MCF 10A (cell line): ENCODE data around the gene MCC. TPM values are rescaled to one million over a fixed set of nuclear protein-coding genes. Genes with fewer than 3 reads are reported as not detected.

Experiments
- BruUV-seq: library from RNA; stranded (reverse); fragments of 400-500 nt; replicated peaks from 2 replicates; lab custom pipeline; 2021; lab: Mats Ljungman, UMichigan
- CTCF ChIA-PET: fragments of 300-600 bp; sonication (Branson Sonifier 250); formaldehyde crosslinking; extraction: SDS; loops from one replicate; lab custom pipeline; 2021; ENCODE audit warnings: antibody characterized with exemption, inconsistent platforms; lab: Yijun Ruan, JAX
- POLR2A ChIA-PET: fragments of 300-600, 350-650 bp; sonication (Branson Sonifier 250); formaldehyde crosslinking; extraction: SDS; loops from one replicate; lab custom pipeline; 2020; ENCODE audit warnings: antibody characterized with exemption, inconsistent platforms; lab: Yijun Ruan, JAX
- DNase-seq: peaks from one replicate; pipeline ENCODE4 v3.0.0-alpha.2; 2018; ENCODE audit not compliant: unreplicated experiment
- H3K27ac Mint-ChIP-seq: one replicate; pipeline ENCODE4 v1.8.0; 2022; ENCODE audit warnings: mild to moderate bottlenecking, low read depth, mixed read lengths; ENCODE audit not compliant: unreplicated experiment
- H3K27me3 Mint-ChIP-seq: one replicate; pipeline ENCODE4 v1.8.0; 2022; ENCODE audit warnings: mixed read lengths; ENCODE audit not compliant: insufficient read depth, unreplicated experiment
- H3K36me3 Mint-ChIP-seq: one replicate; pipeline ENCODE4 v1.8.0; 2022; ENCODE audit warnings: mild to moderate bottlenecking, moderate library complexity, mixed read lengths; ENCODE audit not compliant: insufficient read depth, unreplicated experiment
- H3K4me1 Mint-ChIP-seq: one replicate; pipeline ENCODE4 v1.8.0; 2022; ENCODE audit warnings: mixed read lengths; ENCODE audit not compliant: insufficient read depth, unreplicated experiment
- H3K4me3 Mint-ChIP-seq: one replicate; pipeline ENCODE4 v1.8.0; 2022; ENCODE audit warnings: mild to moderate bottlenecking, moderate library complexity, mixed read lengths; ENCODE audit not compliant: unreplicated experiment
- H3K9me3 Mint-ChIP-seq: one replicate; pipeline ENCODE4 v1.8.0; 2022; ENCODE audit warnings: mixed read lengths; ENCODE audit not compliant: unreplicated experiment
- intact Hi-C: fragments of 100-400 bp; cut with micrococcal nuclease; formaldehyde crosslinking; loops from 2 replicates; pipeline ENCODE4 v1.14.1; 2022
- total RNA-seq: library from RNA; stranded (reverse); gene quantifications from 2 replicates; pipeline ENCODE4 v1.2.3, GENCODE V29; 2022
- TF ChIP-seq, protein P1 (sequence below): fragments of 200-600 bp; IDR thresholded peaks from one replicate; pipeline ENCODE4 v1.8.0; 2022; ENCODE audit warnings: antibody characterized with exemption, mild to moderate bottlenecking; ENCODE audit not compliant: unreplicated experiment

MCC gene
- total RNA-seq, 1 experiment from 2014 or later: 25.3 TPM

DNA sequence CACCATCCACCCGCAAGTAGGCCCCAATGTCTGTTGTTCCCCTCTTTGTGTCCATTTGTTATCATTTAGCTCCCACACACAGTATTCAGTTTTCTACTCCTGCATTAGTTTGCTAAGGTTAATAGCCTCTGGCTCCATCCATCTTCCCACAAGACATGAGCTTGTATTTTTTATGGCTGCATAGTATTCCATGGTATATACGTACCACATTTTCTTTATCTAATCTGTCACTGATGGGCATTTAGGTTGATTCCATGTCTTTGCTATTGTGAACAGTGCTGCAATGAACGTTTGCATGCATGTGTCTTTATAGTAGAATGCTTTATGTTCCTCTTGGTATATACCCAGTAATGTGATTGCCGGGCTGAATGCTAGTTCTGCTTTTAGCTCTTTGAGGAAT lies 361.2 kb downstream of the MCC start:
- Mint-ChIP-seq H3K4me3 (no peak overlapping the region), H3K36me3 (peaks cover 16% of the 10 kb centered on the region), H3K4me1 (no peaks in the 10 kb centered on the region), H3K27me3 (no peaks in the 10 kb centered on the region), H3K27ac (no peak overlapping the region), H3K9me3 (no peaks in the 10 kb centered on the region)
- ChIA-PET CTCF (interaction anchor here (0.5 kb wide), 2 partner anchors 8 to 35 kb away, joined by 3 to 5 read pairs; no protein-coding TSS in a partner anchor), POLR2A (interaction anchor here (0.5 to 2.7 kb wide), 4 partner anchors 18 to 502 kb away, joined by 3 to 10 read pairs (median 3); no protein-coding TSS in a partner anchor)
- intact Hi-C loops: no loop called here
- TF ChIP-seq, protein P1, sequence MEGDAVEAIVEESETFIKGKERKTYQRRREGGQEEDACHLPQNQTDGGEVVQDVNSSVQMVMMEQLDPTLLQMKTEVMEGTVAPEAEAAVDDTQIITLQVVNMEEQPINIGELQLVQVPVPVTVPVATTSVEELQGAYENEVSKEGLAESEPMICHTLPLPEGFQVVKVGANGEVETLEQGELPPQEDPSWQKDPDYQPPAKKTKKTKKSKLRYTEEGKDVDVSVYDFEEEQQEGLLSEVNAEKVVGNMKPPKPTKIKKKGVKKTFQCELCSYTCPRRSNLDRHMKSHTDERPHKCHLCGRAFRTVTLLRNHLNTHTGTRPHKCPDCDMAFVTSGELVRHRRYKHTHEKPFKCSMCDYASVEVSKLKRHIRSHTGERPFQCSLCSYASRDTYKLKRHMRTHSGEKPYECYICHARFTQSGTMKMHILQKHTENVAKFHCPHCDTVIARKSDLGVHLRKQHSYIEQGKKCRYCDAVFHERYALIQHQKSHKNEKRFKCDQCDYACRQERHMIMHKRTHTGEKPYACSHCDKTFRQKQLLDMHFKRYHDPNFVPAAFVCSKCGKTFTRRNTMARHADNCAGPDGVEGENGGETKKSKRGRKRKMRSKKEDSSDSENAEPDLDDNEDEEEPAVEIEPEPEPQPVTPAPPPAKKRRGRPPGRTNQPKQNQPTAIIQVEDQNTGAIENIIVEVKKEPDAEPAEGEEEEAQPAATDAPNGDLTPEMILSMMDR: no peak
- BruUV-seq: no TSS peak
- no peak for DNase-seq

GRCh38 chr5:113125371-113125770 lies 362.9 kb downstream of the MCC start:
- no peak for DNase-seq
- BruUV-seq: no TSS peak
- H3K4me1 Mint-ChIP-seq: no peaks in the 10 kb centered on the region
- H3K27ac Mint-ChIP-seq: no peak overlapping the region
- intact Hi-C loops: no loop called here
- ChIA-PET CTCF (interaction anchor here (0.6 to 1.0 kb wide), 3 partner anchors 54 to 428 kb away, joined by 3 to 8 read pairs (median 3); no protein-coding TSS in a partner anchor), POLR2A (interaction anchor here (1.1 kb wide), 1 partner anchor 15 kb away, joined by 3 read pairs; no protein-coding TSS in a partner anchor)
- TF ChIP-seq, protein P1: no peak
- H3K27me3 Mint-ChIP-seq: no peaks in the 10 kb centered on the region
- H3K4me3 Mint-ChIP-seq: no peak overlapping the region
- no peaks in the 10 kb centered on the region for H3K9me3 Mint-ChIP-seq
- peaks cover 12% of the 10 kb centered on the region for H3K36me3 Mint-ChIP-seq

DNA sequence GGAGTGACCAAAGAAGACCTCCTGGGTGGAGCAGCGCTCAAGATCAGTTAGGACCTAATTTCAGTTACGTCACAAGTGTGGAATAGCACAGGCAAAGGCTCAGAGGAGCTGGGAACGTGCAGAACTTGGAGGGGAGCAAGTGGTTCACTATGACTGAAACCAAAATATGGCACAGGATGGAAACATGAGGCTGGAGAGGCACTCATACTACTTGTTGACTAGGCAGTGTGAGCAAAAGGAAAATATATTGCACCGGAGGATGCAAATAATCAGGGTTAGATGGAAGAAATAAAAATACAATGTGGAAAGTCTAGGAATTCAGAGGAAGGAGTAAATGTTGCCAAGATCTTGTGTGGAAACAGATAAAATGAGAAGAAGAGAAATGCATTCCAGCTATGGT lies 363.3 kb downstream of the MCC start:
- POLR2A ChIA-PET: interaction anchor here (0.6 to 1.2 kb wide), 4 partner anchors 16 to 444 kb away, joined by 3 read pairs; no protein-coding TSS in a partner anchor

DNA sequence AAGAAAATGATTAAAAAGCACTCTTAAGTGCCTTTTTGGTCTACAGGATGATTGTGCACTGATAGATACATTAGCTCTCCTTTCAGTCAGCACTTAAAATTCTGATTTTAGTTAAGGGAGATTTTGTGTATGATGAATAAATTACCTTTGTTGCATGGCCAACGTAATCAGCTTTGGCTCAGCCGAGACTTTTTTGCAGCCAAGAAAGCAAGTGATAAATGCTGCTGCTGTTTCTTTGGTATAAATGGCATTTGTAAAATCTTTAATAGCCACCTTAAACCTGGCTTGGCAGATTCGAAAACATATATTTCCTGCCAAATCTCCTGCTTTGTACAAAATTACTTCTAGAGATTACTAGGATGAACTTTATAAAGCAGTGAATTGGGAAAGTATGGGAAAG lies 364.0 kb downstream of the MCC start:
- no peaks in the 10 kb centered on the region for H3K9me3 Mint-ChIP-seq
- intact Hi-C loops: loop anchor here (5.0 kb wide), 1 partner anchor 127 kb away; no protein-coding TSS in a partner anchor
- ChIA-PET POLR2A (interaction anchor here (0.6 to 1.2 kb wide), 4 partner anchors 17 to 445 kb away, joined by 3 read pairs; no protein-coding TSS in a partner anchor), CTCF (interaction anchor here (0.8 to 2.2 kb wide), 3 partner anchors 19 to 159 kb away, joined by 3 to 7 read pairs (median 4); no protein-coding TSS in a partner anchor)
- BruUV-seq: no TSS peak
- no peaks in the 10 kb centered on the region for H3K27me3 Mint-ChIP-seq
- no peak overlapping the region for H3K27ac Mint-ChIP-seq
- TF ChIP-seq, protein P1: no peak
- no peak overlapping the region for H3K4me3 Mint-ChIP-seq
- H3K4me1 Mint-ChIP-seq: no peaks in the 10 kb centered on the region
- no peak for DNase-seq
- peaks cover 7% of the 10 kb centered on the region for H3K36me3 Mint-ChIP-seq

More for the DNA sequence above, 363.3 kb downstream of the MCC start:
- H3K4me1 Mint-ChIP-seq: no peaks in the 10 kb centered on the region
- BruUV-seq: no TSS peak
- CTCF ChIA-PET: interaction anchor here (1.0 kb wide), 2 partner anchors 53 to 158 kb away, joined by 3 to 8 read pairs; no protein-coding TSS in a partner anchor
- no peak for DNase-seq
- TF ChIP-seq, protein P1: no peak
- H3K4me3 Mint-ChIP-seq: no peak overlapping the region
- intact Hi-C loops: loop anchor here (5.0 kb wide), 1 partner anchor 128 kb away; no protein-coding TSS in a partner anchor
- no peak overlapping the region for H3K27ac Mint-ChIP-seq
- peaks cover 11% of the 10 kb centered on the region for H3K36me3 Mint-ChIP-seq
- H3K9me3 Mint-ChIP-seq: no peaks in the 10 kb centered on the region
- H3K27me3 Mint-ChIP-seq: no peaks in the 10 kb centered on the region
